GM19239 (cell line): ENCODE measurements around the gene GALNT2.

ENCODE experiments used
- DNase-seq: peaks from one replicate; pipeline ENCODE4 v3.0.0; 2011; ENCODE audit warnings: low spot score; ENCODE audit not compliant: insufficient read length
- FAIRE-seq: peaks from 2 replicates; lab custom pipeline; 2011; peaks lifted over from hg19 to GRCh38; lab: Jason Lieb, UNC

GALNT2 gene

GRCh38 chr1:230109066-230109465 is 42.0 kb downstream of the GALNT2 start:
- FAIRE-seq (no peak), DNase-seq (no peak)

GRCh38 chr1:230109895-230110667 is 43.0 kb downstream of the GALNT2 start:
- FAIRE-seq, result peak; percentile 87
- peak; percentile 69 for DNase-seq

GRCh38 chr1:230110971-230111370 is 43.9 kb downstream of the GALNT2 start:
- DNase-seq (no peak), FAIRE-seq (no peak)

GRCh38 chr1:230112131-230112701 is 45.2 kb downstream of the GALNT2 start:
- no peak for FAIRE-seq
- no peak for DNase-seq

- DNase-seq, result no peak
- FAIRE-seq, result no peak
These were observed 45.7 kb downstream of the GALNT2 start for GRCh38 chr1:230112782-230113181.

GRCh38 chr1:230113235-230113592 is 46.2 kb downstream of the GALNT2 start:
- no peak for FAIRE-seq

GRCh38 chr1:230113593-230114236 is 46.7 kb downstream of the GALNT2 start:
- no peak for DNase-seq
- FAIRE-seq, result no peak

More at GRCh38 chr1:230113235-230113592, 46.2 kb downstream of the GALNT2 start:
- DNase-seq, result no peak

- FAIRE-seq, result no peak
- no peak for DNase-seq
These were observed 47.2 kb downstream of the GALNT2 start for GRCh38 chr1:230114237-230114651.

- FAIRE-seq (peak; percentile 56), DNase-seq (no peak)
These were observed 50.7 kb downstream of the GALNT2 start for GRCh38 chr1:230117694-230118093.

GRCh38 chr1:230119340-230119739 is 52.3 kb downstream of the GALNT2 start:
- FAIRE-seq, result no peak
- DNase-seq, result no peak

- FAIRE-seq, result no peak
- DNase-seq, result no peak
These were observed 53.4 kb downstream of the GALNT2 start for GRCh38 chr1:230120289-230120920.

- FAIRE-seq, result no peak
- DNase-seq, result no peak
These were observed 53.9 kb downstream of the GALNT2 start for GRCh38 chr1:230120921-230121381.

GRCh38 chr1:230121950-230122349 is 54.9 kb downstream of the GALNT2 start:
- DNase-seq, result no peak
- no peak for FAIRE-seq

GRCh38 chr1:230122366-230123279 is 55.6 kb downstream of the GALNT2 start:
- peak; percentile 85 for FAIRE-seq
- DNase-seq, result no peak

GRCh38 chr1:230123280-230124185 is 56.5 kb downstream of the GALNT2 start:
- FAIRE-seq, result peak; percentile 95
- peak; percentile 72 for DNase-seq

GRCh38 chr1:230124186-230125128 is 57.4 kb downstream of the GALNT2 start:
- FAIRE-seq, result no peak
- DNase-seq, result no peak

GRCh38 chr1:230125141-230125540 is 58.1 kb downstream of the GALNT2 start:
- FAIRE-seq (peak; percentile 8), DNase-seq (no peak)
